H1 (cell line): ENCODE results near the gene NBL1. TPM values are rescaled to one million over a fixed set of nuclear protein-coding genes. Genes with fewer than 3 reads are reported as not detected.

Experiments used
- CTCF ChIA-PET: fragments of 300-600 bp; sonication (Branson Sonifier 250); formaldehyde crosslinking; loops from one replicate; lab custom pipeline; 2021; ENCODE audit not compliant: partially characterized antibody; lab: Charles Lee
- POLR2A ChIA-PET: fragments of 300-600 bp; sonication (Branson Sonifier 250); formaldehyde crosslinking; loops from one replicate; lab custom pipeline; 2021; ENCODE audit warnings: inconsistent platforms; ENCODE audit not compliant: partially characterized antibody; lab: Charles Lee
- DNase-seq, 2 experiments: peaks; one replicate each; pipeline versions ENCODE4 v3.0.0 to v3.0.0-alpha.2; 2010 to 2022; ENCODE audit warnings: low spot score in 2 of 2, low read depth in 1 of 2, mixed read lengths in 1 of 2
- FAIRE-seq: peaks from 2 replicates; lab custom pipeline; 2011; peaks lifted over from hg19 to GRCh38; lab: Jason Lieb, UNC
- H2AFZ ChIP-seq: 2 replicates; pipeline ENCODE4 v1.8.1; 2012; ENCODE audit warnings: low read length, inconsistent platforms
- H2AK5ac ChIP-seq: 2 replicates; pipeline ENCODE4 v1.6.1; 2013; ENCODE audit warnings: low read depth, low read length
- H2BK120ac ChIP-seq: replicated peaks from 2 replicates; pipeline ENCODE3; 2013; ENCODE audit warnings: low read depth, low read length, inconsistent platforms
- H2BK12ac ChIP-seq: 2 replicates; pipeline ENCODE4 v1.6.1; 2013; ENCODE audit warnings: low read depth, low read length
- H2BK15ac ChIP-seq: 2 replicates; pipeline ENCODE4 v1.6.1; 2013; ENCODE audit warnings: low read length
- H2BK20ac ChIP-seq: 2 replicates; pipeline ENCODE4 v1.6.1; 2013; ENCODE audit warnings: low read length
- H2BK5ac ChIP-seq: 2 replicates; pipeline ENCODE4 v1.6.1; 2013; ENCODE audit warnings: low read depth, low read length
- H3K14ac ChIP-seq: 2 replicates; pipeline ENCODE4 v1.6.1; 2013; ENCODE audit warnings: inconsistent platforms; ENCODE audit not compliant: insufficient read length
- H3K18ac ChIP-seq: 2 replicates; pipeline ENCODE4 v1.6.1; 2013; ENCODE audit warnings: low read length; ENCODE audit errors: extremely low read depth
- H3K23ac ChIP-seq: 2 replicates; pipeline ENCODE4 v1.6.1; 2013; ENCODE audit warnings: inconsistent platforms; ENCODE audit not compliant: insufficient read length
- H3K23me2 ChIP-seq: 2 replicates; pipeline ENCODE4 v1.6.1; 2013; ENCODE audit warnings: low read depth, low read length
- H3K27ac ChIP-seq: 2 replicates; pipeline ENCODE4 v1.6.1; 2011; ENCODE audit warnings: low read depth, low read length, inconsistent platforms
- H3K27me3 ChIP-seq, 4 experiments: replicated peaks in 1 of 4; 1 replicate in 1 of 4; 2 replicates in 3 of 4; pipeline versions ENCODE4 v1.6.1 to v1.8.1; 2011 to 2013; ENCODE audit warnings: low read length in 3 of 4, mild to moderate bottlenecking in 3 of 4, inconsistent platforms in 2 of 4, mixed read lengths in 2 of 4, moderate library complexity in 1 of 4; ENCODE audit not compliant: control insufficient read depth in 3 of 4, insufficient read depth in 3 of 4; ENCODE audit errors: extremely low read depth in 1 of 4
- H3K36me3 ChIP-seq, 4 experiments: 2 replicates each; pipeline versions ENCODE4 v1.6.1 to v1.8.1; 2011 to 2013; ENCODE audit warnings: mild to moderate bottlenecking in 4 of 4, low read length in 3 of 4, moderate library complexity in 2 of 4, control low read depth in 1 of 4, inconsistent platforms in 1 of 4; ENCODE audit not compliant: insufficient read depth in 4 of 4, control insufficient read depth in 2 of 4
- H3K4ac ChIP-seq: replicated peaks from 2 replicates; pipeline ENCODE3; 2013; ENCODE audit warnings: low read length, low read depth, mixed read lengths, inconsistent platforms; ENCODE audit not compliant: insufficient read length
- H3K4me1 ChIP-seq, 4 experiments: replicated peaks in 1 of 4; 1 replicate in 1 of 4; 2 replicates in 3 of 4; pipeline versions ENCODE4 v1.6.1 to v1.8.1; 2011 to 2013; ENCODE audit warnings: low read length in 3 of 4, inconsistent platforms in 2 of 4, mixed read lengths in 1 of 4; ENCODE audit not compliant: insufficient read depth in 4 of 4, control insufficient read depth in 3 of 4
- H3K4me2 ChIP-seq, 2 experiments: 2 replicates each; pipeline versions ENCODE4 v1.6.1 to v1.8.1; 2011 to 2013; ENCODE audit warnings: low read depth in 2 of 2, low read length in 2 of 2, control low read depth in 1 of 2, inconsistent platforms in 1 of 2, mild to moderate bottlenecking in 1 of 2; ENCODE audit not compliant: insufficient read depth in 1 of 2
- H3K4me3 ChIP-seq, 4 experiments: fragments of 200-600, 300-600 bp in 1 of 4; sonication (generic), shearing (Covaris generic), sonication (Bioruptor Twin) in 1 of 4; 2 replicates each; pipeline versions ENCODE4 v1.5.1 to v1.8.1; 2011 to 2016; ENCODE audit warnings: low read length in 4 of 4, low read depth in 3 of 4, control low read depth in 2 of 4, inconsistent platforms in 2 of 4, mild to moderate bottlenecking in 2 of 4, mixed read lengths in 1 of 4, moderate library complexity in 1 of 4; ENCODE audit not compliant: insufficient read depth in 2 of 4; ENCODE audit errors: extremely low read depth in 1 of 4
- H3K56ac ChIP-seq: replicated peaks from 2 replicates; pipeline ENCODE3; 2013; ENCODE audit warnings: low read depth, mild to moderate bottlenecking, mixed read lengths, low read length, inconsistent platforms; ENCODE audit not compliant: insufficient read length
- H3K79me1 ChIP-seq: 2 replicates; pipeline ENCODE4 v1.6.1; 2013; ENCODE audit warnings: low read depth, low read length, control low read depth
- H3K79me2 ChIP-seq, 2 experiments: 2 replicates each; pipeline versions ENCODE4 v1.6.1 to v1.8.1; 2012 to 2013; ENCODE audit warnings: low read length in 2 of 2, mild to moderate bottlenecking in 2 of 2, inconsistent platforms in 1 of 2; ENCODE audit not compliant: insufficient read depth in 2 of 2, control insufficient read depth in 1 of 2
- H3K9ac ChIP-seq, 4 experiments: replicated peaks in 1 of 4; 1 replicate in 1 of 4; 2 replicates in 3 of 4; pipeline versions ENCODE4 v1.6.1 to v1.8.1; 2011 to 2013; ENCODE audit warnings: low read depth in 3 of 4, low read length in 3 of 4, control low read depth in 2 of 4, mild to moderate bottlenecking in 2 of 4, moderate library complexity in 2 of 4, inconsistent platforms in 1 of 4; ENCODE audit errors: extremely low read depth in 1 of 4
- H3K9me3 ChIP-seq, 2 experiments: 2 replicates each; pipeline versions ENCODE4 v1.6.1 to v1.8.1; 2012 to 2013; ENCODE audit warnings: mild to moderate bottlenecking in 2 of 2, moderate library complexity in 2 of 2, control low read depth in 1 of 2, inconsistent platforms in 1 of 2, low read depth in 1 of 2, low read length in 1 of 2, mixed read lengths in 1 of 2; ENCODE audit not compliant: insufficient read depth in 2 of 2
- H4K20me1 ChIP-seq, 2 experiments: replicated peaks in 1 of 2; 2 replicates each; pipeline versions ENCODE3 to v1.8.1; 2011 to 2013; ENCODE audit warnings: inconsistent platforms in 2 of 2, low read length in 2 of 2, mild to moderate bottlenecking in 1 of 2; ENCODE audit not compliant: insufficient read depth in 2 of 2, control insufficient read depth in 1 of 2
- H4K5ac ChIP-seq: 2 replicates; pipeline ENCODE4 v1.6.1; 2013; ENCODE audit warnings: low read length, low read depth, mixed read lengths, inconsistent platforms; ENCODE audit not compliant: insufficient read length
- H4K8ac ChIP-seq: 2 replicates; pipeline ENCODE4 v1.8.0; 2013; ENCODE audit warnings: mild to moderate bottlenecking, moderate library complexity, low read length, inconsistent platforms; ENCODE audit not compliant: insufficient read depth; ENCODE audit errors: extremely low read depth
- H4K91ac ChIP-seq: replicated peaks from 2 replicates; pipeline ENCODE3; 2013; ENCODE audit warnings: low read length, mixed read lengths, inconsistent platforms; ENCODE audit not compliant: insufficient read length
- ASH2L ChIP-seq: fragments of 200-600, 300-600 bp; sonication (generic); IDR thresholded peaks from one replicate; pipeline ENCODE4 v1.7.1; 2017; ENCODE audit warnings: low read length
- CBX8 ChIP-seq: fragments of 300-800, 300-1000 bp; sonication (generic); IDR thresholded peaks from 2 replicates; pipeline ENCODE4 v1.7.1; 2016; ENCODE audit warnings: low read depth, low read length, borderline replicate concordance
- EZH2 ChIP-seq: fragments of 200-600 bp; sonication (generic); IDR thresholded peaks from 2 replicates; pipeline ENCODE4 v1.7.1; 2012; ENCODE audit warnings: low read depth, mild to moderate bottlenecking, moderate library complexity, low read length, inconsistent platforms; ENCODE audit not compliant: severe bottlenecking
- FOSL1 ChIP-seq: IDR thresholded peaks from 2 replicates; pipeline ENCODE4 v1.6.1; 2011; ENCODE audit warnings: mild to moderate bottlenecking, low read depth, low read length, moderate library complexity; ENCODE audit not compliant: insufficient read depth
- HDAC6 ChIP-seq: IDR thresholded peaks from one replicate; pipeline ENCODE4 v1.7.1; 2012; ENCODE audit warnings: low read depth, mild to moderate bottlenecking, inconsistent platforms, low read length, moderate library complexity
- MAX ChIP-seq: IDR thresholded peaks from 2 replicates; pipeline ENCODE4 v1.6.1; 2012; ENCODE audit warnings: inconsistent platforms
- PHF8 ChIP-seq: fragments of 200-600 bp; sonication (generic); conservative IDR thresholded peaks from 2 replicates; pipeline ENCODE4 v1.7.1; 2012; ENCODE audit warnings: low read depth, mild to moderate bottlenecking, inconsistent platforms, low read length, moderate library complexity
- SUZ12 ChIP-seq: fragments of 200-600 bp; sonication (generic); IDR thresholded peaks from 2 replicates; pipeline ENCODE4 v1.6.1; 2012; ENCODE audit warnings: mild to moderate bottlenecking, inconsistent platforms, low read length, moderate library complexity, mixed read lengths
- TAF1 ChIP-seq: IDR thresholded peaks from 2 replicates; pipeline ENCODE4 v1.6.1; 2011; ENCODE audit warnings: mild to moderate bottlenecking, low read depth, low read length
- TCF12 ChIP-seq: IDR thresholded peaks from 2 replicates; pipeline ENCODE4 v1.6.1; 2011; ENCODE audit warnings: low read depth, mild to moderate bottlenecking, low read length
- WGBS, 2 experiments: shearing (Covaris generic) in 1 of 2; methylation state at CpG; one replicate each; pipeline versions ENCODE4 v1.1.6 to v1.1.7; 2013 to 2015; ENCODE audit warnings: low lambda C conversion rate in 2 of 2, mixed read lengths in 2 of 2, inconsistent platforms in 1 of 2, low coverage in 1 of 2, missing lambda C conversion rate in 1 of 2; ENCODE audit not compliant: insufficient replicate concordance in 2 of 2, insufficient coverage in 1 of 2, insufficient read length in 1 of 2; ENCODE audit errors: extremely low coverage in 1 of 2, missing lambda C conversion rate in 1 of 2; 5-methylcytosine and 5-hydroxymethylcytosine counted together
- polyA plus RNA-seq, 7 experiments: library from polyadenylated mRNA; depleted of rRNA in 3 of 7; stranded (reverse) in 5 of 7; unstranded in 2 of 7; fragments of >200 nt in 5 of 7; fragments of 200-250 nt in 2 of 7; gene quantifications; 1 replicate in 5 of 7; 2 replicates in 1 of 7; 4 replicates in 1 of 7; pipeline versions ENCODE4 v1.2.1 to v1.2.3, GENCODE V29; 2011 to 2013; ENCODE audit warnings: missing spikeins in 2 of 7, mixed read lengths in 2 of 7
- total RNA-seq: library from RNA; stranded (reverse); fragmentation: NEBNext Ultra II Directional; extraction: Animal tissue kit (Norgen Biotek cat#: 25700); gene quantifications from 2 replicates; pipeline ENCODE4 v1.2.1, GENCODE V29; 2021

NBL1 gene
- total and polyA plus RNA-seq, 2 of the 8 experiments (the other 6 are each of a cell fraction or from before 2014, with no cell fraction given) = 8.7 to 9.7 TPM

- Histone ChIP-seq H3K36me3 (no peaks in the 10 kb centered on the region), H3K79me2 (no peaks in the 10 kb centered on the region), H2AK5ac (no peak overlapping the region; the same call in 1 of the 2 replicates), H2BK20ac (no peak overlapping the region), H3K4ac (no peak overlapping the region), H3K27me3 (peaks cover 24 to 50% (median 35%) of the 10 kb centered on the region in 4 experiments), H2AFZ (no peak overlapping the region), H2BK5ac (no peak overlapping the region), H2BK120ac (no peak overlapping the region), H2BK12ac (peak overlapping the region; percentile 80; the same call in 1 of the 2 replicates), H4K8ac (peak overlapping the region; percentile 22), H2BK15ac (peak overlapping the region; percentile 88; the same call in 1 of the 2 replicates), H3K79me1 (no peaks in the 10 kb centered on the region), H3K9me3 (no peaks in the 10 kb centered on the region), H3K4me2 (peak overlapping the region; percentile 91 to 96), H3K18ac (peak overlapping the region; percentile 48; the same call in 1 of the 2 replicates), H3K4me3 (peak overlapping the region; percentile 58 to 77 (median 66)), H4K5ac (no peak overlapping the region), H3K9ac (peak overlapping the region in 3 of 4 experiments; percentile 4 to 42 (median 13); a peak in 4 of 7 replicates), H4K20me1 (peaks cover 0 to 7% of the 10 kb centered on the region in 2 experiments), H3K23ac (no peak overlapping the region), H4K91ac (peak overlapping the region; percentile 17), H3K14ac (no peak overlapping the region), H3K27ac (no peak overlapping the region), H3K56ac (no peak overlapping the region), H3K23me2 (peaks cover 10% of the 10 kb centered on the region; the same call in 1 of the 2 replicates), H3K4me1 (peaks cover 5 to 17% (median 12%) of the 10 kb centered on the region in 4 experiments)
- ChIA-PET CTCF (interaction anchor here (0.8 to 4.3 kb wide), 5 partner anchors 17 to 301 kb away, joined by 3 to 23 read pairs (median 8); no protein-coding TSS in a partner anchor), POLR2A (interaction anchor here (2.2 to 2.4 kb wide), 2 partner anchors 14 to 310 kb away, joined by 7 to 9 read pairs; no protein-coding TSS in a partner anchor)
- FAIRE-seq (no peak), DNase-seq (peak in 1 of 2 experiments; percentile 71)
- WGBS, 2 experiments = 3% methylated on average over 44 of the region's 71 CpGs; no CpG with 5 or more reads in 1 of the 2 experiments
- TF ChIP-seq ASH2L = peak; percentile 29
- no peak for TF ChIP-seq HDAC6
- no peak for TF ChIP-seq TCF12
- TF ChIP-seq PHF8 = 0 out of 2 replicates have a peak, but pooled peaks have one; percentile 20
- TF ChIP-seq SUZ12 = peak; percentile 84; the same call in 1 of the 2 replicates
- no peak for TF ChIP-seq FOSL1
- 0 out of 2 replicates have a peak, but pooled peaks have one; percentile 14 for TF ChIP-seq TAF1
- TF ChIP-seq CBX8 = no peak
- TF ChIP-seq EZH2 = peak; percentile 78
- TF ChIP-seq MAX = peak; percentile 36; the same call in 1 of the 2 replicates
Observed at GRCh38 chr1:19644681-19645410, 735 bp downstream of the NBL1 start.
